ENCODE results near the gene TSPAN19. TPM values are rescaled to one million over a fixed set of nuclear protein-coding genes. Genes with fewer than 3 reads are reported as not detected.

Gene TSPAN19
- total RNA-seq, 1 experiment from 2014 or later: not detected

DNA sequence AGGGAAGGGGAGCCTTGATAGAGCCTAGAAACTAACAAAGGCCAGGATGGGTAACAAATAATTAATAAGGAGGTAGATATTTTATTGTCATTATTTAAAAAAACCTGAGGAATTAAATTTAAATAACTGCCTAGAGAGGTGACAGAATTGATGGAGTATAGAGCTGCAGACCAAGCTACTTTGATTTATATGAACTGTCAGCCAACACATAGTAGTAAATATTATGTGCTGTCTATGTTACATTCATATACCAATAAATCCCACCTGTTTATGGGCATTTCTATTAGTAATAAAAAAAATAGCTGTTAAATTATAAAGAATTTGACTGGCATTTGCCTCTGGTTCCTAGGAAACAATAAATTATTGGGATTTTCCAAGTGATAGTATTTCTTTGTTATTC, 37.7 kb downstream of the TSPAN19 start:
- BruUV-seq (replicated peaks): no TSS peak
- no peak overlapping the region for H3K4me3 ChIP-seq (ENCODE audit: low read depth in 2 of 2, low read length in 2 of 2)
- ChIA-PET POLR2A (no interaction called here), CTCF (no interaction called here)
- H3K27me3 ChIP-seq (ENCODE audit: control insufficient read depth, insufficient read depth, low read length): no peaks in the 10 kb centered on the region
- in situ Hi-C loops (cut with HindIII; ENCODE audit: low pct_unique_long_range_greater_than_20kb, low sequenced_read_pairs): no loop called here
- no peak for TF ChIP-seq SIN3A (IDR thresholded peaks at IDR 0.05; ENCODE audit: borderline replicate concordance, insufficient read depth, low read depth, low read length)
- TF ChIP-seq, protein P1, sequence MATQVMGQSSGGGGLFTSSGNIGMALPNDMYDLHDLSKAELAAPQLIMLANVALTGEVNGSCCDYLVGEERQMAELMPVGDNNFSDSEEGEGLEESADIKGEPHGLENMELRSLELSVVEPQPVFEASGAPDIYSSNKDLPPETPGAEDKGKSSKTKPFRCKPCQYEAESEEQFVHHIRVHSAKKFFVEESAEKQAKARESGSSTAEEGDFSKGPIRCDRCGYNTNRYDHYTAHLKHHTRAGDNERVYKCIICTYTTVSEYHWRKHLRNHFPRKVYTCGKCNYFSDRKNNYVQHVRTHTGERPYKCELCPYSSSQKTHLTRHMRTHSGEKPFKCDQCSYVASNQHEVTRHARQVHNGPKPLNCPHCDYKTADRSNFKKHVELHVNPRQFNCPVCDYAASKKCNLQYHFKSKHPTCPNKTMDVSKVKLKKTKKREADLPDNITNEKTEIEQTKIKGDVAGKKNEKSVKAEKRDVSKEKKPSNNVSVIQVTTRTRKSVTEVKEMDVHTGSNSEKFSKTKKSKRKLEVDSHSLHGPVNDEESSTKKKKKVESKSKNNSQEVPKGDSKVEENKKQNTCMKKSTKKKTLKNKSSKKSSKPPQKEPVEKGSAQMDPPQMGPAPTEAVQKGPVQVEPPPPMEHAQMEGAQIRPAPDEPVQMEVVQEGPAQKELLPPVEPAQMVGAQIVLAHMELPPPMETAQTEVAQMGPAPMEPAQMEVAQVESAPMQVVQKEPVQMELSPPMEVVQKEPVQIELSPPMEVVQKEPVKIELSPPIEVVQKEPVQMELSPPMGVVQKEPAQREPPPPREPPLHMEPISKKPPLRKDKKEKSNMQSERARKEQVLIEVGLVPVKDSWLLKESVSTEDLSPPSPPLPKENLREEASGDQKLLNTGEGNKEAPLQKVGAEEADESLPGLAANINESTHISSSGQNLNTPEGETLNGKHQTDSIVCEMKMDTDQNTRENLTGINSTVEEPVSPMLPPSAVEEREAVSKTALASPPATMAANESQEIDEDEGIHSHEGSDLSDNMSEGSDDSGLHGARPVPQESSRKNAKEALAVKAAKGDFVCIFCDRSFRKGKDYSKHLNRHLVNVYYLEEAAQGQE (IDR thresholded peaks at IDR 0.05; ENCODE audit: insufficient read depth in 1 of 2, low read depth in 2 of 2, low read length in 1 of 2): no peak
- intact Hi-C loops (cut with micrococcal nuclease; ENCODE audit: unreplicated experiment): no loop called here
- H3K9me3 ChIP-seq (ENCODE audit: control insufficient read depth, insufficient read depth, low read depth, low read length): no peaks in the 10 kb centered on the region
- no peaks in the 10 kb centered on the region for H3K4me1 ChIP-seq (ENCODE audit: control insufficient read depth, insufficient read depth, low read length)
- no peak overlapping the region for H3K27ac ChIP-seq (ENCODE audit: low read length)
- H3K36me3 ChIP-seq (ENCODE audit: control insufficient read depth, insufficient read depth, low read length): no peaks in the 10 kb centered on the region
- ATAC-seq: no peak
- no peak for DNase-seq (ENCODE audit: low read depth, low spot score)

DNA sequence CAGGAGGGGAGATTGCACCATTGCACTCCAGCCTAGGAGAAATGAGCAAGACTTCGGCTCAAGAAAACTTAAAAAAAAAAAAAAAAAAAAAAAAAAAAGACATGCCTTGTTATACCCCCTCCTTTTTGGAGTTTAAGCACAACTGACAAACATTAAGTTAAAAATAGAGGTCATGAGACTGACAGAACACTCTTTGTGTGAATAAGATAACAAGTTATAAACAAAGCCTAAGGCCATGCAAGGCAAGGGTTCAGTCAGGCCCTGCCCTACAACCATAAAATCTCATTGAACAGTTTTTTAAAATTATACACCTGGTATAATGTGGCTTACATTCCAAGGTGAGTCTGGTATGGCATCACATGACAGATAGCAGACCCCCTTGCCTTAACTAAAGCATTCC, 39.3 kb downstream of the TSPAN19 start:
- no TSS peak for BruUV-seq (replicated peaks)
- DNase-seq (ENCODE audit: low read depth, low spot score): no peak
- H3K9me3 ChIP-seq (ENCODE audit: control insufficient read depth, insufficient read depth, low read depth, low read length): peaks cover 3% of the 10 kb centered on the region; the same call in 1 of the 2 replicates
- H3K4me1 ChIP-seq (ENCODE audit: control insufficient read depth, insufficient read depth, low read length): no peaks in the 10 kb centered on the region
- H3K27ac ChIP-seq (ENCODE audit: low read length): no peak overlapping the region
- no peak for ATAC-seq
- H3K27me3 ChIP-seq (ENCODE audit: control insufficient read depth, insufficient read depth, low read length): no peaks in the 10 kb centered on the region
- no peak overlapping the region for H3K4me3 ChIP-seq (ENCODE audit: low read depth in 2 of 2, low read length in 2 of 2)
- TF ChIP-seq, protein P1 (IDR thresholded peaks at IDR 0.05; ENCODE audit: insufficient read depth in 1 of 2, low read depth in 2 of 2, low read length in 1 of 2): no peak
- TF ChIP-seq POLR2AphosphoS5 (IDR thresholded peaks at IDR 0.05; ENCODE audit: low read depth, low read length) (no peak), SIN3A (IDR thresholded peaks at IDR 0.05; ENCODE audit: borderline replicate concordance, insufficient read depth, low read depth, low read length) (no peak), TCF7L2 (IDR thresholded peaks at IDR 0.05; ENCODE audit: low read depth, low read length) (no peak)
- TF ChIP-seq, protein P2, sequence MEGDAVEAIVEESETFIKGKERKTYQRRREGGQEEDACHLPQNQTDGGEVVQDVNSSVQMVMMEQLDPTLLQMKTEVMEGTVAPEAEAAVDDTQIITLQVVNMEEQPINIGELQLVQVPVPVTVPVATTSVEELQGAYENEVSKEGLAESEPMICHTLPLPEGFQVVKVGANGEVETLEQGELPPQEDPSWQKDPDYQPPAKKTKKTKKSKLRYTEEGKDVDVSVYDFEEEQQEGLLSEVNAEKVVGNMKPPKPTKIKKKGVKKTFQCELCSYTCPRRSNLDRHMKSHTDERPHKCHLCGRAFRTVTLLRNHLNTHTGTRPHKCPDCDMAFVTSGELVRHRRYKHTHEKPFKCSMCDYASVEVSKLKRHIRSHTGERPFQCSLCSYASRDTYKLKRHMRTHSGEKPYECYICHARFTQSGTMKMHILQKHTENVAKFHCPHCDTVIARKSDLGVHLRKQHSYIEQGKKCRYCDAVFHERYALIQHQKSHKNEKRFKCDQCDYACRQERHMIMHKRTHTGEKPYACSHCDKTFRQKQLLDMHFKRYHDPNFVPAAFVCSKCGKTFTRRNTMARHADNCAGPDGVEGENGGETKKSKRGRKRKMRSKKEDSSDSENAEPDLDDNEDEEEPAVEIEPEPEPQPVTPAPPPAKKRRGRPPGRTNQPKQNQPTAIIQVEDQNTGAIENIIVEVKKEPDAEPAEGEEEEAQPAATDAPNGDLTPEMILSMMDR (IDR thresholded peaks at IDR 0.05): no peak
- ChIA-PET CTCF (no interaction called here), POLR2A (no interaction called here)
- no peaks in the 10 kb centered on the region for H3K36me3 ChIP-seq (ENCODE audit: control insufficient read depth, insufficient read depth, low read length)
- in situ Hi-C loops (cut with HindIII; ENCODE audit: low pct_unique_long_range_greater_than_20kb, low sequenced_read_pairs) (no loop called here), intact Hi-C loops (cut with micrococcal nuclease; ENCODE audit: unreplicated experiment) (no loop called here)

Data from Panc1 (cell line).